C4-2B (cell line): ENCODE data around the gene CENPB.
A peak's percentile ranks its signal among the peaks of the same experiment; 100 is the strongest.

Source experiments
- ZFX ChIP-seq: fragments of 450-650 bp; IDR thresholded peaks from 2 replicates; pipeline ENCODE4 v1.6.1; 2017
- TF ChIP-seq, protein P1 (sequence below): fragments of 450-650 bp; conservative IDR thresholded peaks from 2 replicates; pipeline ENCODE4 v1.5.1; 2017; ENCODE audit warnings: mild to moderate bottlenecking

DNA sequence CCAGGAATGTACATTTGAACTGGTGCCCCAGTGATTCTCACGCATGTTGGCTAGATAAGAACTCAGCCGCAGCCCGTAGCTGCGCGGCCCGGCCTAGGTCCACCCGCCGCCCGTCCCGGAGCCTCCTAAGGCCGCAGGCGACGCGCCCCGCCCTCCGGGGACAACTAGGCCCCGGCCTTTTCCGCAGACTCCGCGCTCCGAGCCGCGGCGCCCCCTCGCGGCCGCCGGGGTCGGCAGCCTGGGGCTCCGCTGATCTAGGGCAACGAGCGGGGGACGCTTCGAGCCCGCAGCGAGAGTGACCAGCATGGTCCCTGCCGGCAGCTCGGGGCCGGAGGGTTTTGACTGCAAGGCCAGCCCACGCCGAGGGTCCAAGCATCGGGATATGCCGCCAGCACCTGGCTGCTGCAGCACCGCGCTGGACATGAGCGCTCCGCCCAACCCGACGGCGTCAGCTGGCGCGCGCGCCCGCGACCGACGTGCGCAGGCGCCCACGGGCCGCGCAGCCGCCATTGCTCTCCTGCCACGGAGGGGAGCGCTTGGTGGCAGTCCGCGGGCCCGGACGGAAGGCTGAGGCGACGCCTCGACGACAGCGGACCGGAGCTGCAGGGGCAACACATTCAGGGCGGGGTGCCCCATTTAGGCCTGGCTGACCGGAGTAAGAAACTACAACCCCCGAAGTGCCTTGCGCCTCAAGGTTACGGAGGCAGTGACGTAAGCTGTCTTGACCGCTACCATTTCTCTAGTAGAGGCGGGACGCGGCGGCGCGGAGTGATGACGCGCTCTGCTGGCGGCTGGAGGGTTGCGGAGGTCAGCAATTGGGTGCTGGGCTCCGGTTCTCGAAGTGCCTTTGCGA, 33.7 kb upstream of the CENPB start, which contains the start of gene AP5S1:
- TF ChIP-seq, protein P1, sequence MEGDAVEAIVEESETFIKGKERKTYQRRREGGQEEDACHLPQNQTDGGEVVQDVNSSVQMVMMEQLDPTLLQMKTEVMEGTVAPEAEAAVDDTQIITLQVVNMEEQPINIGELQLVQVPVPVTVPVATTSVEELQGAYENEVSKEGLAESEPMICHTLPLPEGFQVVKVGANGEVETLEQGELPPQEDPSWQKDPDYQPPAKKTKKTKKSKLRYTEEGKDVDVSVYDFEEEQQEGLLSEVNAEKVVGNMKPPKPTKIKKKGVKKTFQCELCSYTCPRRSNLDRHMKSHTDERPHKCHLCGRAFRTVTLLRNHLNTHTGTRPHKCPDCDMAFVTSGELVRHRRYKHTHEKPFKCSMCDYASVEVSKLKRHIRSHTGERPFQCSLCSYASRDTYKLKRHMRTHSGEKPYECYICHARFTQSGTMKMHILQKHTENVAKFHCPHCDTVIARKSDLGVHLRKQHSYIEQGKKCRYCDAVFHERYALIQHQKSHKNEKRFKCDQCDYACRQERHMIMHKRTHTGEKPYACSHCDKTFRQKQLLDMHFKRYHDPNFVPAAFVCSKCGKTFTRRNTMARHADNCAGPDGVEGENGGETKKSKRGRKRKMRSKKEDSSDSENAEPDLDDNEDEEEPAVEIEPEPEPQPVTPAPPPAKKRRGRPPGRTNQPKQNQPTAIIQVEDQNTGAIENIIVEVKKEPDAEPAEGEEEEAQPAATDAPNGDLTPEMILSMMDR: peak; percentile 98
- peak; percentile 95 for TF ChIP-seq ZFX
